Activated CD4-positive, alpha-beta T cell treated with anti-CD3 and anti-CD28 coated beads, Interleukin-2, amount 50 U/mL, for 1 hour (primary cell): ENCODE results near the gene ZNF668.
A peak's percentile ranks its signal among the peaks of the same experiment; 100 is the strongest.
"Not testable (repeated sequence)": the region's sequence is repeated elsewhere in the genome, so short reads cannot be mapped to it uniquely, and the experiment has no call there.

Source experiments
- DNase-seq: peaks from one replicate; pipeline ENCODE4 v3.0.0-alpha.2; 2020

ZNF668 gene

DNA sequence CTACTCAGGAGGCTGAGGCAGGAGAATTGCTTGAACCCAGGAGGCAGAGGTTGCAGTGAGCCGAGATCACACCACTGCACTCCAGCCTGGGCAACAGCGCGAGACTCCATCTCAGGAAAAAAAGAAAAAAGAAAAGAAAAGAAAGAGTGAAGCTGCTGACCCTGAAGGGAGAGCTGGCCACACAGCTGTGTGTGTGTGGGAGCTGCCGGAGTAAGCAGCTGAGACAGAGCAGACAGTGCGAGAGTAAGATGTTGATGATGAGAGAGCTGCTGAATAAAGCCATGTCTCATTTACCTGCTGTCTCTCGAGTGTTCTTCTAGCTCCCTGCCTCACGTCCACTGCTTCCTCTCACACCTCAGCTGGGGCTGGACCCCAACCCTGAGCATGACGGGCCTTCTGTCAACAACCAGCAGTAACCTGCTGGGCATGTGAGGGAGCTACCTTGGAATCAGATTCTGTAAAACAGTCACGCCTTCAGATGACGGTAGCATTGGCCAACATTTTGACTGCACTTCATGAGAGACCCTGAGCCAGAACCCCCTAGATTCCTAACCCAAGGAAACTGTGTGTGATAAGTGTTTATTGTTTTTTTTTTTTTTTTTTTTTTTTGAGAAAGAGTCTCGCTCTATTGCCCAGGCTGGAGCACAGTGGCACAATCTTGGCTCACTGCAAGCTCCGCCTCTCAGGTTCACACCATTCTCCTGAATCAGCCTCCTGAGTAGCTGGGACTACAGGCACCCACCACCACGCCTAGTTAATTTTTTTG lies 27.0 kb upstream of the ZNF668 start:
- not testable (repeated sequence) for DNase-seq

- no peak for DNase-seq
These were observed 26.0 kb upstream of the ZNF668 start for GRCh38 chr16:31099860-31100638.

DNA sequence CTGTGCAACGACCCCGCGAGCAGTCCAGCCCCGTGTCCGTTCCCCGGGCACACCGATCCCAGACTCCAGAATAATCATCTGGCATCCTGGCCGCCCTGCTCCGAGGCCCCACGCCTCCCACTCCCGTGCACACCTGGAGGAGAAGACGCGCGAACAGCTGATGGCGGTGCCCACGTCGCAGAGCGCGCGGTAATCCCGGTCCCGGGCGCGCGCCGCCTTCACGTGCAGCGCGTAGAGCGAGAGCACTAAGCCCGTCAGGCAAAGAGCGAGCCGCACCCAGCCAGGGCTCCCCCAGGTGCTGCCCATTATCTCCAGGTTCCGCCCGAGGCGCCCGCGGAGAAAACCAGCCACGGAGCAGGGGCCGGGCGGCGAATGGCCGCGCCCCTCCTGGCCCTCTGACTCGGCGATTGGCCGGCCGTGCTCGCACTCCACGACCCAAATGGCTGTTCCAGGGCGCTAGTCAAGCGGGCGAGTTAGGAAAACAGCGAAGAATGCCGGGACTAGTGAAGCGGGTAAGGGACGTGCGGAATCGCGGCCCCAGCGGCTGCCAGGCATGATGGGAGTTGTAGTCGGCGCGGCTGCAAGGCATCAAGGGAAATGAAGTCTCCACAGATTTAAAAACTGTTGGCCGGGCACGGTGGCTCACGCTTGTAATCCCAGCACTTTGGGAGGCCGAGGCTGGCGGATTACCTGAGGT lies 20.5 kb upstream of the ZNF668 start, which contains the start of gene VKORC1:
VKORC1 (minus strand) TSS at position 374 of the 697 bp plus-strand sequence; CDS start at position 306, 68 bp downstream.
- peak; percentile 83 for DNase-seq

GRCh38 chr16:31094088-31094423 lies 20.0 kb upstream of the ZNF668 start:
- DNase-seq: no peak

DNA sequence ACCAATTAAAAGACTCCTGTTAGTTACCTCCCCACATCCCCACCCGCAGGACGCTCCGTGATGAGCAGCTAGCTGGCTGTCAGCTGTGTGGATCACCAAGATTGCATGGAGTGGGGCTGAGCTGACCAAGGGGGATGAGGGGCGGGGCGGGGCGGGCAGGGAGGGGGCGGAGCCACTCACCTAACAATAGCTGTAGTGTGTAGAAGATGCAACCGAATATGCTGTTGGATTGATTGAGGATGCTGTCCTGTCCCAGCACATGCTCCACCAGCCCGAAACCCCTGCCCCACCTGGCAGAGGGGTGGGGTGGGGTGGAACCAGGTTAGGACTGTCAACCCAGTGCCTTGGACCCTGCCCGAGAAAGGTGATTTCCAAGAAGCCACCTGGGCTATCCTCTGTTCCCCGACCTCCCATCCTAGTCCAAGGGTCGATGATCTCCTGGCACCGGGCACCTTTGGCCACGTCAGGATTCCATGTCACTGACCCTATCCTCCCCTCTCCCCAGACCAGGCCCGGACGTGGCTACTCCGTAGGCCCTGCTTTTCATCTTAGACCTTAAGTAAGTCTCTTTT lies 19.2 kb upstream of the ZNF668 start:
- no peak for DNase-seq

DNA sequence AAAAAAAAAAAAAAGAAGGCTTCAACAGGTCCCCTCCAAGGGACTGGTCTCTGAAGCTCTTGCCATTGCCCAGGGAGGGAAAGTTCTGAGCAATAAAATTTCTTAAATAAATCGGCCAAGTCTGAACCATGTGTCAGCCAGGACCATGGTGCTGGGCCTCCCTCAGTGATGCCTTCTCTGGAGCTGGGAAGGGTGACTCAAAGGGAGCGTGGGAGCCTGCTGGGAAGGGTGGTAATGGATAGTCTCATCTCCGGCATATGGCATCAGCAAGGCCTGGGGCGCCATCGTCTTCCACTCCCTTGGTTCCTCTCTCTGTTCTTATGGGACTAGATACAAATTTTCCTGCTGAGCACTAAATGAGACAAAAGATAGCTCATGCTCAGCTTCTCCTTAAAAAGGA lies 18.3 kb upstream of the ZNF668 start:
- no peak for DNase-seq

GRCh38 chr16:31090540-31090939 lies 16.5 kb upstream of the ZNF668 start:
- DNase-seq: no peak

DNA sequence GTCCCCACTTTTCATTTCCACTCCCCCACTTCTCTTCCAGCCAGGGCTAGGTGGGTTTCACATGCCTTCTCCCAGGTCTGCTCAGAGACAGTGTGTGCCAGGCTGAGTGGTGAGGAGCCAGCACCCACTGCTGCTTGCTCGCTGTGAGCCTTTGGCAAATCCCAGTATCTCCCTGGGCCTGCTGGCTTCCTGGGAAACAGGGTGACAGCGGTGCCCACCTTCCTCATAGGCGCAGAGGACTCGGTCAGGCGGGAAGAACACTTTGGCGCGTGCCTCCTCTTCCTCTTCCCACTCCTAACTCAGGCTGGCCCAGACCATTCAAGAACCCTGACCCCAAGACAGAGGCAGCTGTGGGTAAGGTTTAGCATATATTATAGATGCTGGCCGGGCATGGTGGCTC lies 15.2 kb upstream of the ZNF668 start:
- no peak for DNase-seq

GRCh38 chr16:31088459-31089183 lies 14.6 kb upstream of the ZNF668 start, which contains the start of gene PRSS53:
PRSS53 (minus strand) TSS chr16:31088943; CDS start chr16:31088809, 134 bp downstream.
- DNase-seq: no peak

- DNase-seq: no peak
These were observed 13.9 kb upstream of the ZNF668 start for GRCh38 chr16:31087971-31088370.

GRCh38 chr16:31087481-31087880 lies 13.4 kb upstream of the ZNF668 start:
- no peak for DNase-seq

GRCh38 chr16:31086629-31086906 lies 12.5 kb upstream of the ZNF668 start:
- DNase-seq: no peak

DNA sequence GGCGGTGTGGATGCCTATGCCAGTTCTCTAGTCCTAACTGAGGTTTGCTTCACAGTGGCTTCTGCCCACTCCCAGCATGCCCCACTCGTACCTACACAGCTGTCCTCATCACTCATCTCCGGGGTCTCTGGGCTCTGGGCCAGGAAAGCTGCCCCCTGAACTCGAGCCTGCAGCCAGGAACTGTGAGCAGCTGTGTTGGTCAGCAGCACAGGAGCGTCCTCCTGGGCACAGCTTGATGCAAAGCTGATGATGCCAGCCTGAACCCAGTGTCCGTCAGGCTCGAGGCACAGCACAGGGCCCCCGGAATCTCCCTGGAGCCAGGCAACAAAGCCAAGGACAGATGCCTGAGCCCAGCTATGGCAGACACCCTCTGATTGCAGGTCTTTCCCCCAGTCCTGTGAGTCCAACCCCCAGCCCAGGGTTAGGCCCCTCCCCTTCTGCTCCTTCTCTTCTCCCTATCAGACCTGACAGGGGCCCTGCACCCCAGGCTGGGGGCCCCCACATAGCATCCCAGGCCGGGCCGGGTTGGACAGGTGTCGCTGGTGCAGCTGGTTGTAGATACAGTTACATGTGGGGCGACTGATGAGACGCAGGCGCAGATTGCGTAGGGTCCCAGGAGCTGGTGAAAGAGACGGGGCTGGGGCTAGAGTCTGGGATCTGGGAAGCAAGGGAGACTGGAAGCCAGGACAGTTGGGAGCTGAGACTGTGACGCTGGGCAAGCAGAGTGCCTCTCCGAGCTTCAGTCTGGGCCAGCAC lies 12.0 kb upstream of the ZNF668 start:
- DNase-seq: no peak

- DNase-seq: no peak
These were observed 11.4 kb upstream of the ZNF668 start for GRCh38 chr16:31085411-31085810.

GRCh38 chr16:31084584-31085302 lies 10.7 kb upstream of the ZNF668 start:
- no peak for DNase-seq

GRCh38 chr16:31083981-31084380 lies 9.9 kb upstream of the ZNF668 start:
- DNase-seq: no peak

- no peak for DNase-seq
These were observed 9.5 kb upstream of the ZNF668 start for GRCh38 chr16:31083556-31083955.

- no peak for DNase-seq
These were observed 9.0 kb upstream of the ZNF668 start for GRCh38 chr16:31083081-31083480.

- no peak for DNase-seq
These were observed 8.5 kb upstream of the ZNF668 start for GRCh38 chr16:31082368-31083045.
